OCI-LY3 (cell line): ENCODE data around the gene SEPSECS.

ENCODE experiments used
- EZH2phosphoT487 ChIP-seq: fragments of 200-600 bp; shearing (Covaris generic); IDR thresholded peaks from 2 replicates; pipeline ENCODE4 v1.6.1; 2018; ENCODE audit warnings: antibody characterized with exemption, mixed run types, low read depth
- TF ChIP-seq, protein P1 (sequence below): fragments of 200-600, 300-600 bp; sonication (generic); IDR thresholded peaks from 2 replicates; pipeline ENCODE4 v1.5.1; 2014; ENCODE audit warnings: antibody characterized with exemption, low read length, low read depth

DNA sequence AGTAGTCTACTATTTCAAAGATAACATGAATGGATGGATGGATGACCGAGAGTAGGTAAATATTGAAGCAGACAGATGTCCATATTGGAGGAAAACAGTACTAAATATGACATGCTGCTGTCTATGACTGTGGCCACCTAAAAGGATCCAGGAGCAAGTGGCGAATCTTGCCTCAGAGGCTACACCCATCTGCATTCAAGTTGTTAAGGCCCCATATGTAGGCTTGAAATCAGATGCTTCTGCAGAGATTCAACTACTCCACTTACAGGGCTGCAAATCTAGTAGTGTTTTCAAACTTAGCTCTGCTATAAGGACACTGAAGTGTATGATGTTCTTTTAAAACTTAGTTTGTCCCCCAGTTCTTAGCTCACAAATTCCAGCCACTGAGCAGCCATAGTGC, 28.9 kb downstream of the SEPSECS start:
- TF ChIP-seq, protein P1, sequence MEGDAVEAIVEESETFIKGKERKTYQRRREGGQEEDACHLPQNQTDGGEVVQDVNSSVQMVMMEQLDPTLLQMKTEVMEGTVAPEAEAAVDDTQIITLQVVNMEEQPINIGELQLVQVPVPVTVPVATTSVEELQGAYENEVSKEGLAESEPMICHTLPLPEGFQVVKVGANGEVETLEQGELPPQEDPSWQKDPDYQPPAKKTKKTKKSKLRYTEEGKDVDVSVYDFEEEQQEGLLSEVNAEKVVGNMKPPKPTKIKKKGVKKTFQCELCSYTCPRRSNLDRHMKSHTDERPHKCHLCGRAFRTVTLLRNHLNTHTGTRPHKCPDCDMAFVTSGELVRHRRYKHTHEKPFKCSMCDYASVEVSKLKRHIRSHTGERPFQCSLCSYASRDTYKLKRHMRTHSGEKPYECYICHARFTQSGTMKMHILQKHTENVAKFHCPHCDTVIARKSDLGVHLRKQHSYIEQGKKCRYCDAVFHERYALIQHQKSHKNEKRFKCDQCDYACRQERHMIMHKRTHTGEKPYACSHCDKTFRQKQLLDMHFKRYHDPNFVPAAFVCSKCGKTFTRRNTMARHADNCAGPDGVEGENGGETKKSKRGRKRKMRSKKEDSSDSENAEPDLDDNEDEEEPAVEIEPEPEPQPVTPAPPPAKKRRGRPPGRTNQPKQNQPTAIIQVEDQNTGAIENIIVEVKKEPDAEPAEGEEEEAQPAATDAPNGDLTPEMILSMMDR: no peak
- no peak for TF ChIP-seq EZH2phosphoT487
